Right kidney (tissue), 1 donor: ENCODE measurements around the gene PHTF1.
"Not testable (repeated sequence)": the region's sequence is repeated elsewhere in the genome, so short reads cannot be mapped to it uniquely, and the experiment has no call there.

ENCODE experiments used
- DNase-seq: peaks from one replicate; pipeline ENCODE4 v3.0.0-alpha.2; 2016

PHTF1 gene

GRCh38 chr1:113732802-113733201 lies 26.5 kb downstream of the PHTF1 start:
- no peak for DNase-seq

DNA sequence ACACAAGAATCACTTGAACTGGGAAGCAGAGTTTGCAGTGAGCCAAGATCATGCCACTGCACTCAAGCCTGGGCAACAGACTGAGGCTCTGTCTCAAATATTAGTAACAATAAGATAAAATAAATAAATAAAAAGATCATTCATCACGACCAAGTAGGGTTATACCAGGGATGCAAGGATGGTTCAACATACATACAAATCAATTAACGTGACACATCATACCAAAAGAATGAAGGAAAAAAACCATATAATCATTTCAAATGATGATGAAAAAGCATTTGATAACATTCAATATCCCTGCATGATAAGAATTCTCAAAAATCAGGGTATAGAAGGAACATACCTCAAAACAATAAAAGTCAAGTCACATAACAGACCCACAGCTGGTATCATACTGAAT lies 38.3 kb downstream of the PHTF1 start:
- DNase-seq, result no peak

DNA sequence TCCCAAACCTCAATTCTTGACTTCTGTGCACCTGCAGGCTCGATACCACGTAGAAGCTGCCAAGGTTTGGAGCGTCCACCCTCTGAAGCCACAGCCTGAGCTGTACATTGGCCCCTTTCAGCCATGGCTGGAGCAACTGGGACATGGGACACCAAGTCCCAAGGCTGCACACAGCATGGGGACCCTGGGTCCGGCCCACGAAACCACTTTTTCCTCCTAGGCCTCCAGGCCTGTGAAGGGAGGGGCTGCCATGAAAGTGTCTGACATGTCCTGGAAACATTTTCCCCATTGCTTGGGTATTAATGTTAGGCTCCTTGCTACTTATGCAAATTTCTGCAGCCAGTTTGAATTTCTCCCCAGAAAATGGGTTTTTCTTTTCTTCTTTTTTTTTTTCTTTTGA lies 40.7 kb downstream of the PHTF1 start:
- DNase-seq, result not testable (repeated sequence)

DNA sequence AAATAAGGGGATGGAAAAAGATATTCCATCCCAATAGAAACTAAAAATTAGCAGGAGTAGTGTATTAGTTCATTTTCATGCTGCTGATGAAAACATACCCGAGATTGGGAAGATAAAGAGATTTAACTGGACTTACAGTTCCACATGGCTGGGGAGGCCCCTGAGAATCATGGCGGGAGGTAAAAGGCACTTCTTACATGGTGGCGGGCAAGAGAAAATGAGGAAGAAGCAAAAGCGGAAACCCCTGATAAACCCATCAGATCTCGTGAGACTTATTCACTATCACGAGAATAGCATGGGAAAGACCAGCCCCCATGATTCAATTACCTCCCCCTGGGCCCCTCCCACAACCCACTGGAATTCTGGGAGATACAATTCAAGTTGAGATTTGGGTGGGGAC lies 41.8 kb downstream of the PHTF1 start:
- DNase-seq, result not testable (repeated sequence)

GRCh38 chr1:113714606-113715269 lies 44.5 kb downstream of the PHTF1 start:
- no peak for DNase-seq

DNA sequence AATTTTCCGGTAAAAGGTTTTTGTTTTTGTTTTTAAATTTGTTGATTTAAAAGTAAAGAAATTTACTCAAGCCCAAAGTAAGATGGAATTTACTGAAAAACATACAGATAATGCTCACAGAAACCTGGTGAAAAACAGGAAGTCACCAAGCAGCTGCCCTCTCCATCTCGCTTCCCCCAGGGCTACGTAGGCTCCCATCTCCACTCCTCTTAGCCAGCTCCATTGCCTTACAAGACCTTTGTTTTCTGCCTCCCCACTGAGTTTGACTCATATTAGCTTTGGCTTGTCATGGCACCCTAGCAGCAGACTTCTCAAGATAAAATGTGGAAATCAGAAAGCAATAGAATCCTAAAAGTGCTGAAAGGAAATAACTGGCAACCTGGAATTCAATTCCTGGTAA lies 57.9 kb downstream of the PHTF1 start:
- no peak for DNase-seq

GRCh38 chr1:113694910-113695309 lies 64.4 kb downstream of the PHTF1 start:
- DNase-seq, result no peak

- DNase-seq, result no peak
Observed at GRCh38 chr1:113692824-113693431, 66.4 kb downstream of the PHTF1 start.

DNA sequence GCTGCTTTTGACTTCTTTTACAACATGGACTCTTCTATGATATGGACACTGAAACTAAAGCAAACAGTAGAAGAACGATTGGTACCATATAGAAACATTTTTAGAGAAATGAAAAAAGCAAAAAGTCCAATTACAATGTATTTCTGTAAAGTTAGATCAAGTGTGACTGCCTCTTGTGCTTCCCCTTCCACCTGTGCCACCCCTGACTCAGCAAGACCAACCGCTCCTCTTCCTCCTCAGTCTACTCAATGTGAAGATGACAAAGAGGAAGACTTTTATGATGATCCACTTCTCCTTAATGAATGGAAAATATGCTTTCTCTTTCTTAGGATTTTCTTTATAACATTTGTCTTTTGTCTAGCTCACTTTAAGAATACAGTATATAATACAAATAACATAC lies 66.9 kb downstream of the PHTF1 start:
- DNase-seq, result no peak

DNA sequence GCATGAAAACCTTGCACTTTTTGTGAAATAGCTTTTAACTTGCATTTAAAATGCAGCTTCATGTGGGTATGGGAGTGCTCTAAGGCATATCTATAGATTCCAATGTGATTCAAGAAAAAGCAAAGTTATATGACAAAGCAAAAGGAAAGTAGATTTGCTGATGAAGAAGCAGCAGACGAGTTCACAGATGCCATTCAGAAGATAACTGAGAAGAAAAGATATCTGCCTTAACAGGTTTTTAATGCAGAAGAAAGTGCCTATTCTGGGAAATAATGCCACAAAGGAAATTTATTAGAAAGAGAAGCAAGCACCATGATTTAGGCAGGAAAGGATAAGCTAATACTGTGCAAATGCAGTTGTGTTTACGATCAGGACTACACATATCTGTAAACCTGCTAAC lies 68.1 kb downstream of the PHTF1 start:
- DNase-seq, result no peak

DNA sequence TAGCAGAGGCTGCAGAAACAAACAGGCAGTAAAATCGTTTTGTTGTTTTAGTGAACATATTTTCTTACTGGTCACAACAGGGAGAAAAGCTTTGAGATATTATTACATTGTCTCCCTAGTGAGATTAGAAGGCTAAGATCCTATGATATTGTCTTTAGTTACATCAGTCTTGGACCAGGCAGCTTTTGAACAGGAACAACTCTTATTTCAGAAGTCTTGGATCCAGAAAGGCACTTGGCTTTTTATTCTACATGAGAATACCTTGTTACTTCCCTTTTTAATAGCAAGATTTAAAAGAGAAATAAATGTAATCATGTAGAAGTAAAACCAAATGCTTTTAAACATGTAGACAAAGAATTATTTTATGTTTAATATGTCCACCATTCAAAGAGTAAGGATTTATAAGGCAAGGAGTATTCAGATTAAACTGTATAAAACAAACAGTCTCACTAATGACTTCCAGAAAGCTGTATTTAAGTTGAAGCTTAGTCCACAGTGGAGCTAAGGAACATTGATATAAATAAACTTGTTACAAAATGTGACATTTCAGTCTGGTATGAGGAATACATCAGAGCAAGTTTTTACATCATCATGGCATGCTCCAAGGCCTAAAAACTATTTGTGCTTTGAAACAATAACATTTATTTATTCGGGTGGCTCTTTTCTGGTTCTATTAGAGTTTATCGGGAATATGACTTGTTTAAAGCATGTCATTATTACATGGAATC lies 72.2 kb downstream of the PHTF1 start:
- no peak for DNase-seq

DNA sequence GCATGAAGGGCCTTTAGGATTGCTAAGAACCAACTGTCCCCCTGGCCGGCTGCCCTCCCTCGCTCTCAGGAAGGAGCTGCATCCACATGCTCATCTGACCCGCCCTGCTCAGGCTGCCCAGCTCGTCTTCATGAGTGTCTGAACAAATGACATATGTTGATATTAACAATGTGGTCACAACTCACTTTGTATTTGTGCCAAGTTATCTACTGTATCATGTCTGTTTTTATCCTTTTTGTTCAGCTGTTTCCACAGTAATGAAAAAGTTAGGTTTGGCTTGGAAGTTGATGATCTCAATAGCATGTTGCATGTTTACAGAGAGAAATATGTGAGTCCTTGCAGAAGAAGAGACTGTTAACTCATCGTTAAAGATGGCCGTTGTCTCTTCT lies 75.1 kb downstream of the PHTF1 start:
- DNase-seq, result no peak

GRCh38 chr1:113683384-113684152 lies 75.7 kb downstream of the PHTF1 start:
- DNase-seq, result no peak

GRCh38 chr1:113681596-113682337 lies 77.5 kb downstream of the PHTF1 start:
- DNase-seq, result no peak

DNA sequence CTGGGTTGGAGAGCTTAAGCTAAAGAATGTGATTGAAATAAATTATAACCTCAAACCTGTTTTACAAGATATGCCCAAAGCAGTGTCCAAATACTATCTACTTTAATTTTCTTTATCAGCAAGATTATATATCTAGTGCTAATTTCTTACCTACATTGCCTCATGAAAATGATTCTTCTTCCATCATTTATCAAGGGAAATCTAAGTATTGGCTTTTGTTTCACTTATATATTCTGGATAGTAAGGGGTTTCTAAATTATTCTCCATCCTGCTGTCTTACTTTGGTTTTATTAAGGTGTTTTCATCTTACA lies 81.2 kb downstream of the PHTF1 start:
- no peak for DNase-seq

- DNase-seq, result peak; percentile 16
Observed at GRCh38 chr1:113677250-113678158, 81.8 kb downstream of the PHTF1 start.

DNA sequence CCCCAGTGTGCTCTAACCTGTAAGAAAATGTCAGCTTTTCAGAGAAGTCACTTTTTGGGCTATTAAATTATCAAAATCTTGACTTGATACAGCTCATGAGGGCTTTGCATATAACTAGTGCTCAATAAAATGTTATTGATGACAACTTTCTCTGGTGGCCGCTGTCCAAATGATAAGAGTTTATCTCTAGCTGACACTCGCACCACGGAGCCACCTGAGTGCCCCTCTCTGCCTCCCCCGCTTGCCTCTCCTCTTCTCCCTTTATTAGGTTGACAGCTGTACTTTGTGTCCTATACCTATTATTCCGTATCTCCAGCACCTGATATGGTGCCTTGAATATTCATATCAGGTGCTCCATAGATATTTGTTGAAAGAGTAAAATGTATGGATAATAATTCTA lies 82.8 kb downstream of the PHTF1 start:
- DNase-seq, result no peak

GRCh38 chr1:113675302-113675701 lies 84.0 kb downstream of the PHTF1 start:
- no peak for DNase-seq

- no peak for DNase-seq
Observed at GRCh38 chr1:113674591-113674990, 84.7 kb downstream of the PHTF1 start.

- DNase-seq, result no peak
Observed at GRCh38 chr1:113672491-113672890, 86.8 kb downstream of the PHTF1 start.

- no peak for DNase-seq
Observed at GRCh38 chr1:113670650-113671049, 88.6 kb downstream of the PHTF1 start.
